HG03439 (cell line): ENCODE data around the gene SERPINF2.
"Not testable (repeated sequence)": the region's sequence is repeated elsewhere in the genome, so short reads cannot be mapped to it uniquely, and the experiment has no call there.

Experiments used
- ATAC-seq: cut with Tn5 transposase; IDR thresholded peaks from one replicate; pipeline ENCODE4 v1.9.1; 2021; ENCODE audit warnings: mild to moderate bottlenecking, moderate library complexity; ENCODE audit not compliant: unreplicated experiment

Gene SERPINF2

DNA sequence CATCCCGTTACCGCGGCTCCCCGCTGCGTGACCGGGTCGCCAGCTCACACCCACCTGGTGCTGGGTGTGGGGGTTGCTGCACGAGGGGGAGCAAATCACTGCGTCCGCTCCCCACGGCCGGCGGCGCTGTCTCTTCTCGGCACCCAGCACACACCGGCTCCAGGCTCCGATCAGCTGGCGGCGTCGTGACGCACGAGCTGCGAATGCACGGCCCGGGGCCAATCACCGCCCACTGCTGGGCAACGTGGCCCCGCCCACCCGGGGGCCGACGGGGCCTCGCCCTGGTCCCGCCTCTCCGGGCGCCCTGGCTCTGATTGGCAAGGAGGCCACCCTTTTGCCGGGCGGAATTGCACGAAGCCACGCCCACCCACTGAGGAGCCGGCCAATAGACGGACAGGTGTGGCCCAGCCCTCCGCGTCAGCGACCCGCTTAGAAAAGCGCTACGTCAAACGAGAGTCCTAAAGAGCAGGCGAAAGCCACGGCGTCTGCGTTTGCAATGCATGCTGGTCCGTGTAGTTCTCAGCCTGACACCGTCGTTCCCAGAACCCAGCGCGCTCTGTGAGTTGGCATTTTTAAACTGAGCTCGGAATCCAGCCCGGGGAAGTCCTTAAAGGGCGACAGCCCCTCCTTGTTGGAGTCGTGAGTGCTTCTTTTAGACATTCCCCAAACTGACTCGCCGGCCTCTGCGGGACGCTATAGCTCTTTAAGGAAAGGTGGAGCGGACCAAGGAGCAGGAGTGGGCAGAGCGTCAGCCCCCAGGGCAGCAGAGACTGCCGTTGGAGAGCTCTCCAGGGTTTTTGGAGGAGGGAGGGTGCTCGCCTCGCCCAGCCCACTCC lies 26.4 kb upstream of the SERPINF2 start:
- peak; percentile 73 for ATAC-seq

GRCh38 chr17:1716912-1717695 lies 25.6 kb upstream of the SERPINF2 start:
- peak; percentile 44 for ATAC-seq

DNA sequence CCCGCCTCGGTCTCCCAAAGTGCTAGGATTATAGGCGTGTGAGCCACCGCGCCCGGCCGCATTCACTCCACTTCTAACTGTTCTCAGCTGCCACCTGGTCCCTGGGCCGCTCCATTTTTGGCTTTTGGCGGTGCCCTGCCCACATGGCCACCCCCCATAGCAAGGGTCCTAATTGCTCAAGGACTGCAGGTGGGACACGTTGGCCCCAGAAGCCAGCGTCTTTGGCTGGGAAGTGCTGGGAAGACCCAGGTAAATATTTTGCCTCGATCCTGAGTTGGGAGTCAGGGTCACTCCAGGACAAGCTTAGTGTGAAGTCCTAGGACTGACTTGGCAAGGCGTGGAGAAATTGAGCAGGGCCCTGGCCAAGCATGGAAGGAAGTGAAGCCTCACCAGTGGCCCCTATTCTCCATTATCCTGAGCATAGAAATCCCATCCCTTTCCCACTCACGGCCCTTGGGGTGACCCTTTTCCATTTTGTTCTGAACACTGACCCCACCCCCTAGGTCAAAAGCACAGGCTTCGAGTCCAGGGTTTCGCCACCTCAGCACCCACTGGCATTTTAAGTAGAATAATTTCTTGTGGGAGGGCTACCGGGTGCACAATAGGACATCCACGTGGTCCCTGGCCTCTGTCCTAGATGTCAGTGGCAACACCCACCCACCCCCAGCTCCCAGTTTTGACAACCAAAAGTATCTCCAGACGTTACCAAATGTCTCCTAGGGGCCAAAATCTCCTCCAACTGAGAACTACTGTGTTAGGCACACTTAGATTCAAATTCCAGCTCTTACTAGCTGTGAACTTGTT lies 24.1 kb upstream of the SERPINF2 start:
- no peak for ATAC-seq

- ATAC-seq: no peak
Measured at GRCh38 chr17:1720856-1721386, 21.8 kb upstream of the SERPINF2 start.

DNA sequence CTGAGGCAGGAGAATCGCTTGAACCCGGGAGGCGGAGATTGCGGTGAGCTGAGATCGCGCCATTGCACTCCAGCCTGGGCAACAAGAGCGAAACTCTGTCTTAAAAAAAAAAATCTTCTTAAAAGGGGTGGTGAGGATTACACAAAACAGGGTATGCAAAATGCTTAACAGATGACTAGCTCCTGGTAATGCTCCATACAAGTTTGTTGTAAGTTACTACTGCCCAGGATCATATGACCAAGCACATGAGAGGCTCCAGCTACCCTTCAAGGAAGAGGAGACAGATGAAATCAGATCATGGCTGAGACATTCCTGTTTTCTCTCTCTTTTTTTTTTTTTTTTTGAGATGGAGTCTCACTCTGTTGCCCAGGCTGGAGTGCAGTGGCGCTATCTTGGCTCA lies 20.6 kb upstream of the SERPINF2 start:
- not testable (repeated sequence) for ATAC-seq

GRCh38 chr17:1724351-1724868 lies 18.3 kb upstream of the SERPINF2 start, which contains the start of gene WDR81:
TSS of gene WDR81 (plus strand) at chr17:1724704. CDS start at chr17:1724960, 256 bp downstream.
- peak; percentile 44 for ATAC-seq

GRCh38 chr17:1724869-1725641 lies 17.6 kb upstream of the SERPINF2 start:
- peak; percentile 34 for ATAC-seq

DNA sequence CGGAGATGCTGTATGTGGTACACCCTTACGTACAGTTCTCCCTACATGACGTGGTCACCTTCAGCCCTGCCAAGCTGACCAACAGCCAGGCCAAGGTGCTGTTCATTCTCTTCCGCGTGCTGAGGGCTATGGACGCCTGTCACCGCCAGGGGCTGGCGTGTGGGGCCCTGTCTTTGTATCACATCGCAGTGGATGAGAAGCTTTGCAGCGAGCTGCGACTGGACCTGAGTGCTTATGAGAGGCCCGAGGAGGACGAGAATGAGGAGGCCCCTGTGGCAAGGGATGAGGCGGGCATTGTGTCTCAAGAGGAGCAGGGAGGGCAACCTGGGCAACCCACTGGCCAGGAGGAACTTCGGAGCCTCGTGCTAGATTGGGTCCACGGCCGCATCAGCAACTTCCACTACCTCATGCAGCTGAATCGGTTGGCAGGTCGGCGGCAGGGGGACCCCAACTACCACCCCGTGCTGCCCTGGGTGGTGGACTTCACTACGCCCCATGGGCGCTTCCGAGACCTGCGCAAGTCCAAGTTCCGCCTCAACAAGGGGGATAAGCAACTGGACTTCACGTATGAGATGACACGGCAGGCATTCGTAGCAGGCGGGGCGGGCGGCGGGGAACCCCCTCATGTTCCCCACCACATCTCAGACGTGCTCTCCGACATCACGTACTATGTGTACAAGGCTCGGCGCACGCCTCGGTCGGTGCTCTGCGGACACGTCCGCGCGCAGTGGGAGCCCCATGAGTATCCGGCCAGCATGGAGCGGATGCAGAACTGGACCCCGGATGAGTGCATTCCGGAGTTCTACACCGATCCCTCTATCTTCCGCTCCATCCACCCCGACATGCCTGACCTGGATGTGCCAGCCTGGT lies 16.8 kb upstream of the SERPINF2 start:
- ATAC-seq: no peak

DNA sequence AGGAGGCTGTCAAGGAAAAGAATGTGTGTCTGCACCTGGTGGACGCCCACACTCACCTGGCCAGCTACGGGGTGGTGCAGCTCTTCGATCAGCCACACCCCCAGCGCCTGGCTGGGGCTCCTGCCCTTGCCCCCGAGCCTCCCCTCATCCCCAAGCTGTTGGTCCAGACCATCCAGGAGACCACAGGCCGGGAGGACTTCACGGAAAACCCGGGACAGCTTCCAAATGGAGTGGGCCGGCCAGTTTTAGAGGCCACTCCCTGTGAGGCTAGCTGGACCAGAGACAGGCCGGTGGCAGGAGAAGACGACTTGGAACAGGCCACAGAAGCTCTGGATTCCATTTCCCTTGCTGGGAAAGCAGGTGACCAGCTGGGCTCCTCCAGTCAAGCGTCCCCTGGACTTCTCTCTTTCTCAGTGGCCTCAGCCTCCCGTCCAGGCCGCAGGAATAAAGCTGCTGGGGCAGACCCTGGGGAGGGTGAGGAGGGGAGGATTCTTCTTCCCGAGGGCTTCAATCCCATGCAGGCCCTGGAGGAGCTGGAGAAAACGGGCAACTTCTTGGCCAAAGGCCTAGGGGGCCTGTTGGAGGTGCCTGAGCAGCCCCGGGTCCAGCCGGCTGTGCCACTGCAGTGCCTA lies 15.9 kb upstream of the SERPINF2 start:
- ATAC-seq: no peak

DNA sequence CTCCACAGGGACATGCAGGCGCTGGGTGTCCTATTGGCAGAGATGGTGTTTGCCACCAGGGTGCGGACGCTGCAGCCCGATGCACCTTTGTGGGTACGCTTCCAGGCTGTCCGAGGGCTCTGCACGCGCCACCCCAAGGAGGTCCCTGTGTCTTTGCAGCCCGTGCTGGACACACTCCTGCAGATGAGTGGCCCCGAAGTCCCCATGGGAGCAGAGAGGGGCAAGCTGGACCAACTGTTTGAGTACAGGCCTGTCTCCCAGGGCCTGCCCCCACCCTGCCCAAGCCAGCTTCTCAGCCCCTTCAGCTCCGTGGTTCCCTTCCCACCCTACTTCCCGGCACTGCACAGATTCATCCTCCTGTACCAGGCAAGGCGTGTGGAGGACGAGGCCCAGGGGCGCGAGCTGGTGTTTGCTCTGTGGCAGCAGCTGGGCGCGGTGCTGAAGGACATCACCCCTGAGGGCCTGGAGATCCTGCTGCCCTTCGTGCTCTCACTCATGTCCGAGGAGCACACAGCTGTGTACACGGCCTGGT lies 15.3 kb upstream of the SERPINF2 start:
- ATAC-seq: no peak

DNA sequence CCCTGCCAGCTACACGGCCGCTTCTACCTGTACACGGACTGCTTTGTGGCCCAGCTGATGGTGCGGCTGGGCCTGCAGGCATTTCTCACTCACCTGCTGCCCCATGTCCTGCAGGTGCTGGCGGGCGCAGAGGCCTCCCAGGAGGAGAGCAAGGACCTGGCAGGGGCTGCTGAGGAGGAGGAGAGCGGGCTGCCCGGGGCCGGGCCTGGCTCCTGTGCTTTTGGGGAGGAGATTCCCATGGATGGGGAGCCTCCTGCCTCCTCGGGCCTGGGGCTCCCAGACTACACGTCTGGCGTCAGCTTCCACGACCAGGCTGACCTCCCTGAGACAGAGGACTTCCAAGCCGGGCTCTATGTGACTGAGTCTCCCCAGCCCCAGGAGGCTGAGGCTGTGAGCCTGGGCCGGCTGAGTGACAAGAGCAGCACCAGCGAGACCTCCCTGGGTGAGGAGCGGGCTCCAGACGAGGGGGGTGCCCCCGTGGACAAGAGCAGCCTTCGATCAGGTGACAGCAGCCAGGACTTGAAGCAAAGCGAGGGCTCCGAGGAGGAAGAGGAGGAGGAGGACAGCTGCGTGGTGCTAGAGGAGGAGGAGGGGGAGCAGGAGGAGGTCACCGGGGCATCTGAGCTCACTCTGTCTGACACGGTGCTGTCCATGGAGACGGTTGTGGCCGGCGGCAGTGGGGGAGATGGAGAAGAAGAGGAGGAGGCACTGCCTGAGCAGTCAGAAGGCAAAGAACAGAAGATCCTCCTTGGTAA lies 14.6 kb upstream of the SERPINF2 start:
- ATAC-seq: no peak

- no peak for ATAC-seq
Measured at GRCh38 chr17:1729966-1730325, 12.7 kb upstream of the SERPINF2 start.

- no peak for ATAC-seq
Measured at GRCh38 chr17:1730326-1731193, 12.1 kb upstream of the SERPINF2 start.

DNA sequence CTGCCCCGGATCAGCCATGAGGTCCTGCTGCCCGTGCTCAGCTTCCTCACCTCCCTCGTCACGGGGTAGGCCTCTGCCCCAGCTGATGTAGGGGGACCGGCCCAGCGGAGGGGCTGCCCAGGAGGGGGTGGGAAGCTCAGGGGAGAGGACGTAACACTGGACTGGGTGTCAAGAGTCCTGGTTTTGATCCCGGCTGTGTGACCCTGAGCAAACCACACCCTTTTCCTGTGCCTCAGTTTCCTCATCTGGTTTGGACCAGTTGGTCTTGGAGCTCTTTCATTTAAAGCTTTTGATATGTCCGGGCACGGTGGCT lies 11.5 kb upstream of the SERPINF2 start:
- no peak for ATAC-seq

- ATAC-seq: no peak
Measured at GRCh38 chr17:1732241-1732832, 10.3 kb upstream of the SERPINF2 start.

DNA sequence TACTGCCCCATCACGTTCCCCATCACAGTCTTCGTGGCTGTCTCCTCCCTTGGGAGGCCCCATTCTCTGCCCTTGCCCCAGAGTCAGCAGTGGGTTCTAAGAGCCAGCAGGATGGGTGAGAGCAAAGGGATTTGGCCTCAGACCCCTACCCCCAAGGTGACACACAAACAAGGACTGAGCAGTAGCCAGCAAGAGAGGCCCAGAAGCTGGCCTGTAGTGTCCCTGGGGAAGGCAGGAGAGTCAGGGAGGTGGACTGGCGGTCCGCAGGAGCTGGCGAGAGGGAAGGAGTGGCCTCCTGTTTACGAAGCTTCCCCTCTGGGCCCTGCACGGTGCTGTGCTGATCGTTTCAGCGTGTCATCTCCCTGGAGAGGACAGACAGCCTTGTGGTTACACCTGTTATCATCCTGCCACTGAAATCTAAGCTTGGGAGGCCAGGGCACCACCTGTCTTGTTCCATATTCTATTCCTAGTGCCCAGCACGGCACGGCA lies 9.8 kb upstream of the SERPINF2 start:
- ATAC-seq: no peak
